ENCODE results near the gene LYPD6B. TPM values are rescaled to one million over a fixed set of nuclear protein-coding genes. Genes with fewer than 3 reads are reported as not detected.

Gene LYPD6B
- total RNA-seq, 1 experiment from 2014 or later: 2.0 TPM

- WGBS (ENCODE audit: extremely low coverage, insufficient read length, low lambda C conversion rate): no CpG with 5 or more reads among the region's 6 CpGs
- no peak overlapping the region for H3K56ac ChIP-seq (ENCODE audit: insufficient read length, low read depth, low read length)
Measured at GRCh38 chr2:149056541-149057255, 18.2 kb downstream of the LYPD6B start.

More at GRCh38 chr2:149056541-149057255, 18.2 kb downstream of the LYPD6B start:
- Histone ChIP-seq H3K79me2 (ENCODE audit: insufficient read depth, low read length) (no peaks in the 10 kb centered on the region), H2AK5ac (ENCODE audit: insufficient read length, low read length) (no peak overlapping the region), H2BK5ac (ENCODE audit: insufficient read length, low read length) (no peak overlapping the region), H4K91ac (ENCODE audit: insufficient read length, low read depth, low read length) (no peak overlapping the region), H3K23me2 (ENCODE audit: insufficient read length, low read depth, low read length, poor library complexity, severe bottlenecking) (no peaks in the 10 kb centered on the region), H3K27me3 (ENCODE audit: insufficient read depth, low read length) (no peaks in the 10 kb centered on the region), H4K5ac (ENCODE audit: insufficient read length, low read depth, low read length) (no peak overlapping the region), H3K9me3 (ENCODE audit: control insufficient read depth, low read depth, low read length) (no peaks in the 10 kb centered on the region), H3K23ac (ENCODE audit: insufficient read length, low read depth, low read length) (no peak overlapping the region), H4K20me1 (ENCODE audit: control insufficient read depth, insufficient read depth, insufficient read length) (no peaks in the 10 kb centered on the region), H3K4me2 (ENCODE audit: insufficient read depth, insufficient read length, low read length) (no peak overlapping the region), H3K27ac (ENCODE audit: insufficient read length, low read depth, low read length) (no peak overlapping the region), H2BK20ac (ENCODE audit: low read depth, low read length, poor library complexity, severe bottlenecking) (no peak overlapping the region), H3K18ac (ENCODE audit: insufficient read length, low read depth, low read length) (no peak overlapping the region), H3K9ac (ENCODE audit: extremely low read depth, insufficient read length, low read length) (no peak overlapping the region), H3K79me1 (ENCODE audit: insufficient read depth, low read depth, low read length, poor library complexity, severe bottlenecking) (no peaks in the 10 kb centered on the region), H3K14ac (ENCODE audit: insufficient read depth, low read length) (no peak overlapping the region), H4K8ac (replicated peaks; ENCODE audit: insufficient read length, low read depth, low read length) (no peak overlapping the region), H3K4ac (ENCODE audit: low read depth, low read length) (no peak overlapping the region), H2BK12ac (ENCODE audit: insufficient read length, low read depth, low read length) (no peak overlapping the region), H3T11ph (ENCODE audit: low read length) (no peak overlapping the region), H2AFZ (ENCODE audit: low read length) (no peak overlapping the region), H2BK15ac (ENCODE audit: low read depth, low read length) (no peak overlapping the region), H2BK120ac (ENCODE audit: low read depth, low read length, poor library complexity, severe bottlenecking) (no peak overlapping the region), H3K4me1 (ENCODE audit: insufficient read depth, low read length) (no peaks in the 10 kb centered on the region)
- Mint-ChIP-seq H3K27me3 (ENCODE audit: low read depth) (no peaks in the 10 kb centered on the region), H3K4me1 (peaks cover 0 to 4% of the 10 kb centered on the region in 2 experiments; a peak in 1 of 4 replicates), H3K4me3 (no peak overlapping the region), H3K27ac (no peak overlapping the region), H3K9me3 (no peaks in the 10 kb centered on the region), H3K36me3 (ENCODE audit: insufficient read depth in 1 of 3, low read depth in 3 of 3) (no peaks in the 10 kb centered on the region)
- no peak for DNase-seq
- no peak for TF ChIP-seq CTCF (conservative IDR thresholded peaks at IDR 0.05)

Measured in H9 (cell line).